ENCODE results near the gene PEDS1.
"Not testable (repeated sequence)": the region's sequence is repeated elsewhere in the genome, so short reads cannot be mapped to it uniquely, and the experiment has no call there.

PEDS1 gene

DNA sequence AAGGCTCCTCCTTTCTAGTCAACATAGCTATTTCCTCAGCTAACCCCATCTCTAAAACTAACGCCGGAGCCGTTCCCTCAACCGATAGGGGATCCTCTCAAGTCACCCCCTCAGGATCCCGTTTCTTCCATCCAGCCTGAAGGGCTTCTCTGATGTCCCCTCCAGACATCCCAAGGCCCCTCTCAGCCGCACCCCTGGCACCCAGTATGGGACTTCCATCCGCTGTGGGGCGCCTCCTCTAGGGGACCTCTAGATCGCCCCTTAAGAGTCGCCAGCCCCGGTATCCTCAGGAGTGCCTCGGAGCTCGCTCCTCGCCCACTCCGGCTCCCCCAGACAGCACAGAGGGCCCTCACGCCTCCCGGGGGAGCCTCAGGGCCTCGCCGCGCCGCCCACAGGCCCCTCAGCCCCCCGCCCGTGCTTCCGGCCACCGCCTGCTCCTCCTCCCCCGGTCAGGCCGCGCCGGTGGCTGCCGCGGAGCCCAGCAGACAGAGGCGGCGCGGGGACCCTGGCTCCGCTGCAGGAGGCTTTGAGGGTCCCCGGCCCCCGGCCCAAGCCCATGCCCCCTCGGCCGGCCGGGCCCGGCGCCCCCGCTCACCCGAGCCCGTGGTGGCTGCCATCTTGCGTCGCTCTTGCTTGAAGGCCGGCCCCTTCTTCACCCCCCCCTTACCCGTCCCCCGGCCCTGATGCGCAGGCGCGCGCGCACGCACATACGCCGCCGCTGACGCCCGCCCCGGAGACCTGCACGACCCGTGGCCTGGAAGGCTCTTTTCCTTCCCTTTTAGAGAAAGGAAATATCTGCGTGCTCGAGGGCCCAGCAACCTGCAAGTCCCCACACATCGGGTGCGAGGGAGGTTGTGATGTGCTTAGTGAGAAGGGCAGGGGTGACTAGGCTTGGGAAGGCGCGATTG is 40.8 kb downstream of the PEDS1 start, which contains the start of gene UBE2V1:
TSS of gene UBE2V1 (minus strand) at position 639 of the 908 bp plus-strand sequence. CDS start at position 617, 22 bp downstream.
- peak; percentile 86 for DNase-seq

DNA sequence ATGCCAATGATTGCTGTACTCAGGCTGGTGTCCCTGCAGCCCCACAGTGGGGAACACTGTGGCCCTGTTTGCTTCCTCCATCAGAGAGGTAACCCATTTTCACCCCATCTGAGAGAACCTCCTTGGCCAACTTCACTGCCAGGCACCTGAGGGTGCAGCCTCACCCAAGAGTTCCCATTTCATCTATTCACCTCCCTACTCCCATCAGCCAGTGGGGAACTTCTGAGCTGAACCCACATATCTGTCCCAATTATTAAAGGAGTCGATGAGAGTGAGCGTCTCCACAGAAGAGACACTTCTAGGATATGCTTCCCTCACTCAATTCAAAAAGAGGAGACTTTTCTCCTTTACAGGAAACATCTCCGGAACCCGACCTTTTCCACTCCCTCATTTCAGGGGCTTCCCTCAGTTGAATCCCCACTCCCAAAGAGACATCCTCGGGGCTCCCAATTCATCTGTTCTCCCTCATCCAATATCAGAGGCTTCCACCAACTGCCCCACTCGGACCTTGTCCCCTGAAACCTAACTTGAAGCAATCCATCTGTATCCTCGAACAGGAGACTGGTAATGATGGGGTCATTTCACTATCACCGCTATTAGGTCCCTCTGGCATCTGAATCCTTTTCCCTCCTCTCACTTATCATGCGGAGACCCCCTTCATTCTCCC is 41.6 kb downstream of the PEDS1 start:
- DNase-seq = no peak

DNA sequence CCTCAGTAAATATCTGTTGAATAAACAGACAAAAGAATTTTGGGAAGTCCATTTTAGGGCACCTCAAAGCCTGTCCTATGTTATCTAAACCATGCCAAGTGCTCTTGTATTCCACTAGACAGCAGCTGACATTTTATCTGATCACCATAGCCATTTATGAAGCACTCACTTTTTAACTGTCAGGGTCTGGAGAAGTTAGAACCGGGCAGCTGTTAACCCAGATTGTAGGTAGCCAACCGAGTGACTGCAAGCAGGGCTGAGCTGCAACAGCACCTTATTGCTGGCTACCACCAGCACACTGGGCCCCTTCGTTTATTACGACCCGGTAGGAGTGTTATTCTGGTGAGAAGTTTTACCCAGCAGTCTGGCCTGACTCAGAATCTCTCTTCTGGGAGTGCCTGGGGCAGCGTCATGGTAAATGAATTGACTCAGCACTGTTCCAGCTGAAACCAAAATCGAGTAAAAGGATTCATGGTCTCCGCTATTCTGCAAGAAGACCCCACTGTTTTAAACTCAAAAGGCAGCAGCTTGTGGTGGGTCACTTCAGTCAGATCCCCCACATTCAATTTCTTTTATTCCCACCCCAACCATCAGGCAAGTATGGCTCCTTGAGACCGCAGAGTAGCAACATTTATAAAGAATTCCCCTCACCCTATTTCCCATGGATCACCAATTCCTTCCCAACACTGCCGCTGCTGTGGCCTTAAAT is 42.2 kb downstream of the PEDS1 start:
- DNase-seq = no peak

DNA sequence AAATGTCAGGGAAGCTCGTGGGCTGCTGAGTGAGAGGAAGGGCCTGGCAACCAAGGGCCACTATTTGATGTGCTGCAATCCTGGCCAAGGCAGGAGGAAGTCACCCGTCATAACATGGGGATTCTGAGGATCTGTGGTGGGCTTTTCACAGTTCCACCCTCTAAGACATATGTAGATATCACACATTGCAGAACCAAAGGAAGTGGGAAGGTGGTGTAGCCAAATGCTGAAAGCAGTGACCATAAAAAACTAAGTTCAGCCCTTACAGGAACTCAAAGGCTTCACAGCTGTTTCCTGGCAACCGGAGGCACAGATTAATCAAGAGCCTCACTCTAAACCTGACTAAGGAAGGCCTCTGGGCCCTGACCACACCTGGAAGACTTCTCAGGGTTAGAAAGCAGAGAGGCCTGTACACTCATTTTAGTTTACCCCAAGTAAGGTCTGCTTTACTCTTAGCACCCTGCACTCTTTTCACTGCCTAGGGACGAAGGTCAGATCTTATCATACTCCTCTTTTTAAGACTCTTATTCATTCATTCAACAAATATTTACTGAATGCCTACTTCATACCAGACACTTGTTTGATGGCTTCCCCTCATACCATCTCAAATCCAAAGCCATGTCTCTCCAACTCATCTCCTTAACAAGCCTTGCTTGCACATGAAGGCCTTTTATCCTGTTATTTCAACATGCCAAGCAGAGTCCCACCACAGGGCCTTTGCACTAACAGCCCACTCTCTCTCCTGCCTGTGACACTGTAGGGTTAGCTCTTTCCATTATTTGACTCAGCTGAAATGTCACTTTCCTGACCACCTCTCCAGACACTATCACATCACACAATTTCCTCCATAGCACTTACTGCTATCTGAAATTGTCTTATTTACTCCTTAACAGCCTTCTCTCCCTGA is 43.1 kb downstream of the PEDS1 start:
- DNase-seq = peak; percentile 50

DNA sequence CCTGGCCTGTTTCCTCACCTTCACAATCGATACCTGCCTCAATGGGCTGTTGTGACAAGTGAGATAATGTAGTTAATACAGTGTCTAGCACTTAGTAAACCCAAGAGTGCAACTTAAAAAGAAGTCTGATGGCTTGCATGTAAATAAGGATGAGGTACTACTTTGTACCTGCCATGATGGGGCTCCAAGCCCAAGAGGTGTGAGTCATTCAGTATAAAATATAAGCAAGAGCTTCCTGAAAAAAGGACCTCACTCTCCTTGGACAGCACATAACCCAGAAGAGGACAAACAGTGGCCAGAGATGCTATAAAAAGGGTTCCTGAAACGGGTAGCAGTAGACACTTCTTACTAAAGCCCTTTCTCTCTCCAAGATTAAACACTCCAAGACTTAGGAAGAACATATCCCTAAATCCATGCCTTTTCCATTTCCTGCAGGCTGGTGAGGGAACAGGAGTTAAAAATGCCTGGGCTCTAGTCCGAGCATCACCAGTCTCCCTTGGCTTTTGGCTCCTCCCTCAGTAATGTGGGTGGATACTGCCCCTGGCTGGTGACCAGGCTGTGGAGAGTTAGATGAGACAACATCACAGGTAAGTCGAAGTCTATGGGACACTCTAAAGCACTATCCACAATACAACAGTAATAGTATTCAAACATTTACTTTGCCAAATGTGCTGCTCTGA is 44.8 kb downstream of the PEDS1 start:
- no peak for DNase-seq

DNA sequence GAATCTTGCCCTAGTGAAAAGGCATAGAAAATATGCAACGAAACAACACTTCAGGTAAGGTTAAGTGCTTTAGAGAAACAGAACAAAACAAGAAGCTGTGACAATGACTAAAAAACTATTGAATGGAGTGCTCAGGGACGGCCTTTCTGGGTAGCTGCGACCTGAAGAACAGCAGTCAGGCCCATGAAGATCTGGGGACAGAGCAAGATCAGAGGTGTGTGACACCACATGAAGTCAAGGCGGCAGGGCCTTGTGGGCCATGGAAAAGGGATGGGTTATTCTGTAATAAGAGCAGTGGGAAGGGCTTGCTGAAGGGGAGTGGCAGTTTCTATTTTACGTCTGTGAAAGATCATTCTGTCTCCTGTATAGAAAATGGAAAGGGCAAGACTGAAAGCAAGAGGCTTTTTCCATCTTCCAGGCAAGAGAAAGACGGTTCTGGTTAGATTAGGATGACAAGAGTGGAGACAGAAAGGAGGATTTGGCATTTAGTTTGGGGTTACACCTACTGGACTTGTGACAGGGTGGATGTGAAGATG is 45.7 kb downstream of the PEDS1 start:
- no peak for DNase-seq

DNA sequence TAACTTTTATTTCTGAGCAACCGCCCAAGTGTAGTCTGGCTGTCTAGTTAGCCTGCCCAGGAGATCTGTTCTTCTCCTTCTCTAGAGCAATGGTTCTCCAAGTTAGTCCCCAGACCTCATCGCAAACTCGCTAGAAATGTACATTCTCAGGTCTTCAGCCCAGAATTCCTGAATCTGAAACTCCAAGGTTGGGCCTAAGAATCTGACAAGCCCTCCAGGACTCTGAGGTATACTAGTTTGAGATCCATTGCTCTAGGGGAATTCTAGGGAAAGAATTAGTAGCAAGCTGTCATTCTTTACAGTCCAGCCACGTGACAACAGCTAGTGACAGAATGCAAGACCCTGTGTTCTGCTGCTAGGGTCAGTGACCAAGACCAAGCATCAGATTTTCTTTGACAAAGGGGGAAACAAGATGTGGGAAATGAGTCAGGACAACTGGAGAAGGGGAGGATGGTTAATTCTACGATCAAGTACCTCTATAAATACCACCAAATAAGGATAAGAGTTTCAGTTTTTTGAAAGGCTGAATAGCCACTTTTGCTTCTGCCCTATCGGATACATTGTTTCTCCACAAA is 46.4 kb downstream of the PEDS1 start:
- DNase-seq = no peak

DNA sequence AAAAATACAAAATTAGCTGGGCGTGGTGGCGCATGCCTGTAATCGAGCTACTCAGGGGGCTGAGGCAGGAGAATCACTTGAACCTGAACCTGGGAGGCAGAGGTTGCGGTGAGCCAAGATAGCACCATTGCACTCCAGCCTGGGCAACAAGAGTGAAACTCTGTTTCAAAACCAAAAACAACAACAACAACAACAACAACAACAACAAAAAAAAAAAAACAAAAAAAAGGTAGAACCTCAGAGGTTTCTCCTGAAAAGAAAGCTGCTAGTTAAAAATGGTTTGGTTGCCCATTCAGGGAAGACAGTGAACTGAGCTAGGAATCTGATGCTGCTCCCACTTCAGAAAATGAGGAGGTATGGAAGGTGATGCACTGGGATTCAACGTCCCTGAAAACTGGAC is 46.9 kb downstream of the PEDS1 start:
- DNase-seq = not testable (repeated sequence)
